PC-9 (cell line): ENCODE data around the gene XPO4. TPM values are rescaled to one million over a fixed set of nuclear protein-coding genes. Genes with fewer than 3 reads are reported as not detected.
"Not testable (repeated sequence)": the region's sequence is repeated elsewhere in the genome, so short reads cannot be mapped to it uniquely, and the experiment has no call there.

Experiments
- BruUV-seq: library from RNA; stranded (reverse); fragments of 400-500 nt; replicated peaks from 2 replicates; lab custom pipeline; 2021; lab: Mats Ljungman, UMichigan
- CTCF ChIA-PET: fragments of 300-600 bp; sonication (Branson Sonifier 250); formaldehyde crosslinking; loops from one replicate; lab custom pipeline; 2022; ENCODE audit warnings: antibody characterized with exemption; lab: Charles Lee
- POLR2A ChIA-PET: fragments of 300-600 bp; sonication (Branson Sonifier 250); formaldehyde crosslinking; loops from one replicate; lab custom pipeline; 2022; ENCODE audit warnings: antibody characterized with exemption; ENCODE audit not compliant: unreplicated experiment; lab: Charles Lee
- DNase-seq, 2 experiments: peaks; one replicate each; pipeline versions ENCODE4 v3.0.0 to v3.0.0-alpha.2; 2015 to 2022; ENCODE audit warnings: mixed read lengths in 1 of 2
- H2AFZ ChIP-seq: fragments of 200-600 bp; sonication (generic); 2 replicates; pipeline ENCODE4 v1.8.1; 2017; ENCODE audit warnings: antibody characterized with exemption
- H3F3A ChIP-seq: fragments of 200-600 bp; sonication (generic); 2 replicates; pipeline ENCODE4 v1.8.1; 2017; ENCODE audit warnings: antibody characterized with exemption, mild to moderate bottlenecking, low read depth; ENCODE audit not compliant: insufficient read depth
- H3K27ac ChIP-seq: fragments of 200-600 bp; sonication (generic); 2 replicates; pipeline ENCODE4 v1.6.1; 2016; ENCODE audit warnings: mixed run types
- H3K27me3 ChIP-seq: fragments of 200-600 bp; sonication (generic); 2 replicates; pipeline ENCODE4 v1.6.1; 2016; ENCODE audit warnings: low read depth, mixed run types; ENCODE audit not compliant: insufficient read depth
- H3K36me3 ChIP-seq: fragments of 200-600 bp; sonication (generic); 2 replicates; pipeline ENCODE4 v1.6.1; 2016; ENCODE audit warnings: low read depth, mixed run types
- H3K4me1 ChIP-seq: fragments of 200-600 bp; sonication (generic); replicated peaks from 2 replicates; pipeline ENCODE4 v1.6.1; 2016; ENCODE audit warnings: mixed run types; ENCODE audit not compliant: insufficient read depth
- H3K4me2 ChIP-seq: fragments of 200-600 bp; sonication (generic); 2 replicates; pipeline ENCODE4 v1.6.1; 2017; ENCODE audit warnings: mixed run types
- H3K4me3 ChIP-seq: fragments of 200-600 bp; sonication (generic); 2 replicates; pipeline ENCODE4 v1.6.1; 2016; ENCODE audit warnings: mixed run types
- H3K79me2 ChIP-seq: fragments of 200-600 bp; sonication (generic); 2 replicates; pipeline ENCODE4 v1.6.1; 2017; ENCODE audit warnings: low read depth, mixed run types
- H3K9me2 ChIP-seq: fragments of 200-600 bp; sonication (generic); 2 replicates; pipeline ENCODE4 v1.8.1; 2017; ENCODE audit warnings: mild to moderate bottlenecking; ENCODE audit not compliant: insufficient read depth
- H3K9me3 ChIP-seq: fragments of 200-600 bp; sonication (generic); 2 replicates; pipeline ENCODE4 v1.8.1; 2016; ENCODE audit warnings: low read depth; ENCODE audit not compliant: insufficient read depth
- H4K20me1 ChIP-seq: fragments of 200-600 bp; sonication (generic); 2 replicates; pipeline ENCODE4 v1.8.1; 2017; ENCODE audit not compliant: insufficient read depth
- CTCF ChIP-seq: fragments of 200-600 bp; sonication (generic); conservative IDR thresholded peaks from 2 replicates; pipeline ENCODE4 v1.6.1; 2017; ENCODE audit warnings: mixed run types, antibody characterized with exemption, mild to moderate bottlenecking, moderate library complexity
- EZH2 ChIP-seq: fragments of 200-600 bp; sonication (generic); IDR thresholded peaks from 2 replicates; pipeline ENCODE4 v1.8.0; 2017; ENCODE audit warnings: antibody characterized with exemption, low read depth
- intact Hi-C: fragments of 100-400 bp; cut with micrococcal nuclease; formaldehyde crosslinking; loops from one replicate; pipeline ENCODE4 v1.10.0; 2022; ENCODE audit not compliant: unreplicated experiment
- total RNA-seq: library from RNA; stranded (reverse); gene quantifications from 2 replicates; pipeline ENCODE4 v1.2.3, GENCODE V29; 2021

XPO4 gene
- total RNA-seq, 1 experiment from 2014 or later: 11.1 TPM

GRCh38 chr13:20877902-20878301, 24.6 kb downstream of the XPO4 start:
- no peak for TF ChIP-seq CTCF
- TF ChIP-seq EZH2: no peak
- H3K9me3 ChIP-seq: no peaks in the 10 kb centered on the region
- no peaks in the 10 kb centered on the region for H3K9me2 ChIP-seq
- no peaks in the 10 kb centered on the region for H3K27me3 ChIP-seq
- DNase-seq: no peak
- ChIA-PET POLR2A (no interaction called here), CTCF (no interaction called here)
- no peak overlapping the region for H3K4me2 ChIP-seq
- no TSS peak for BruUV-seq
- no peak overlapping the region for H3K4me3 ChIP-seq
- intact Hi-C loops: no loop called here
- peaks cover 9% of the 10 kb centered on the region; the same call in 1 of the 2 replicates for H3F3A ChIP-seq
- H3K36me3 ChIP-seq: peaks cover 7% of the 10 kb centered on the region; the same call in 1 of the 2 replicates
- no peak overlapping the region for H2AFZ ChIP-seq
- no peaks in the 10 kb centered on the region for H3K4me1 ChIP-seq
- H3K27ac ChIP-seq: peak overlapping the region; percentile 25; the same call in 1 of the 2 replicates
- peaks cover 38% of the 10 kb centered on the region for H4K20me1 ChIP-seq
- peaks cover 98% of the 10 kb centered on the region for H3K79me2 ChIP-seq

DNA sequence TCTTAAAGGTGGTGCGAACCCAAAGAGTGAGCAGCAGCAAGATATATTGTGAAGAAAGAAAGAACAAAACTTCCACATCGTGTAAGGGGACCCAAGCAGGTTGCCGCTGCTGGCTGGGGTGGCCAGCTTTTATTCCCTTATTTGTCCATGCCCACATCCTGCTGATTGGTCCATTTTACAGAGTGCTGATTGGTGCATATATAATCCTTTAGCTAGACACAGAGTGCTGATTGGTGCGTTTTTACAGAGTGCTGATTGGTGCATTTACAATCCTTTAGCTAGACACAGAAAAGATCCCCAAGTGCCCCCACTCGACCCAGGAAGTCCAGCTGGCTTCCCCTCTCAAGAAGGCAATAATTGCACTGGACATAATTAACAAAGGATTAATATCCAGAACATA, 25.7 kb downstream of the XPO4 start:
- H3K79me2 ChIP-seq: peaks cover 98% of the 10 kb centered on the region
- H3K4me3 ChIP-seq, BruUV-seq, DNase-seq, CTCF ChIA-PET, H3F3A ChIP-seq, H3K4me2 ChIP-seq, H3K36me3 ChIP-seq, H3K9me3 ChIP-seq, H3K27me3 ChIP-seq, POLR2A ChIA-PET, H3K9me2 ChIP-seq, H2AFZ ChIP-seq, H3K27ac ChIP-seq, intact Hi-C loops, H3K4me1 ChIP-seq: not testable (repeated sequence)
- peaks cover 40% of the 10 kb centered on the region for H4K20me1 ChIP-seq

GRCh38 chr13:20874439-20874838, 28.1 kb downstream of the XPO4 start:
- H3K27me3 ChIP-seq, H3K4me1 ChIP-seq, H3K4me3 ChIP-seq, H3K27ac ChIP-seq, DNase-seq, intact Hi-C loops, H3K4me2 ChIP-seq, H3K36me3 ChIP-seq, BruUV-seq, H3F3A ChIP-seq, H3K9me3 ChIP-seq, CTCF ChIA-PET, H2AFZ ChIP-seq, H3K9me2 ChIP-seq: not testable (repeated sequence)
- peaks cover 34% of the 10 kb centered on the region for H4K20me1 ChIP-seq
- peaks cover 97% of the 10 kb centered on the region for H3K79me2 ChIP-seq
- POLR2A ChIA-PET: interaction anchor here (0.6 kb wide), 1 partner anchor 326 kb away, joined by 4 read pairs; no protein-coding TSS in a partner anchor

DNA sequence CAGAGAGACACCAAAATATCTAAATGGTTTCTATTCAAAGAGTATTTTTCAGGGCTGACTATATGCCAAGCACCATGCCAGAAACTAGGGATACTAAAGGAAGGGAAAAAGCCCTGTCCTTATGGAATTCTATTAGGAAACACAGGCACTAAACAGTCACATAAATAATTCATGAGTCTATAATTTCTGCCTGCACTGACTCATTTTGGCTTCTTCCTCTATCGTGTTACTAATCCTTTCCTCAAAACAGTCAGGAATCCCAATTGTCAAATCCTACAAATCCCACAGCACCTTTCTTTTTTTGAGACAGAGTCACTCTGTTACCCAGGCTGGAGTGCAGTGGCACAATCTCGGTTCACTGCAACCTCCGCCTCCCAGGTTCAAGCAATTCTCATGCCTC, 29.2 kb downstream of the XPO4 start:
- no peaks in the 10 kb centered on the region for H3K9me3 ChIP-seq
- H2AFZ ChIP-seq: no peak overlapping the region
- no peak for TF ChIP-seq EZH2
- no peak for TF ChIP-seq CTCF
- H3K4me1 ChIP-seq: no peaks in the 10 kb centered on the region
- H3K9me2 ChIP-seq: no peaks in the 10 kb centered on the region
- no peak overlapping the region for H3K4me3 ChIP-seq
- no peak overlapping the region for H3K4me2 ChIP-seq
- no peak for DNase-seq
- peaks cover 34% of the 10 kb centered on the region for H4K20me1 ChIP-seq
- H3K27ac ChIP-seq: no peak overlapping the region
- H3F3A ChIP-seq: peaks cover 9% of the 10 kb centered on the region; the same call in 1 of the 2 replicates
- H3K36me3 ChIP-seq: peaks cover 7% of the 10 kb centered on the region; the same call in 1 of the 2 replicates
- POLR2A ChIA-PET: no interaction called here
- peaks cover 92% of the 10 kb centered on the region for H3K79me2 ChIP-seq
- no TSS peak for BruUV-seq
- no peaks in the 10 kb centered on the region for H3K27me3 ChIP-seq
- intact Hi-C loops: no loop called here
- CTCF ChIA-PET: no interaction called here
